ENCODE measurements around the gene RNF138.

Gene RNF138

GRCh38 chr18:32139835-32140283 lies 48.2 kb downstream of the RNF138 start:
- peaks cover 14% of the 10 kb centered on the region for H3F3A ChIP-seq (ENCODE audit: insufficient read depth)

GRCh38 chr18:32148185-32148870 lies 56.7 kb downstream of the RNF138 start:
- H2AFZ ChIP-seq (ENCODE audit: low read depth, low read length, severe bottlenecking), result no peak overlapping the region
- TF ChIP-seq CTCF (IDR thresholded peaks at IDR 0.05; ENCODE audit: insufficient read depth, low read length, poor library complexity, severe bottlenecking) (no peak), EZH2phosphoT487 (conservative IDR thresholded peaks at IDR 0.05; ENCODE audit: low read length) (no peak)
- H4K20me1 ChIP-seq (ENCODE audit: low read depth, low read length), result no peaks in the 10 kb centered on the region
- H3K4me2 ChIP-seq (ENCODE audit: low read depth, low read length, poor library complexity, severe bottlenecking), result no peak overlapping the region
- H3K9me3 ChIP-seq (ENCODE audit: insufficient read depth, low read length), result no peaks in the 10 kb centered on the region
- H3K36me3 ChIP-seq (ENCODE audit: low read length), result no peaks in the 10 kb centered on the region
- H3K9ac ChIP-seq (ENCODE audit: low read length), result no peak overlapping the region
- H3K27ac ChIP-seq (ENCODE audit: low read depth, low read length), result no peak overlapping the region
- no peak overlapping the region for H3K4me3 ChIP-seq (ENCODE audit: insufficient read depth, low read length, poor library complexity, severe bottlenecking)
- H3F3A ChIP-seq (ENCODE audit: insufficient read depth), result no peaks in the 10 kb centered on the region
- H3K9me2 ChIP-seq (replicated peaks; ENCODE audit: insufficient read depth, low read length), result no peaks in the 10 kb centered on the region
- no peaks in the 10 kb centered on the region for H3K79me2 ChIP-seq (ENCODE audit: insufficient read depth, low read length)
- no peaks in the 10 kb centered on the region for H3K27me3 ChIP-seq (ENCODE audit: low read length)

More at GRCh38 chr18:32139835-32140283, 48.2 kb downstream of the RNF138 start:
- Histone ChIP-seq H3K9me3 (ENCODE audit: insufficient read depth, low read length) (no peaks in the 10 kb centered on the region), H3K4me2 (ENCODE audit: low read depth, low read length, poor library complexity, severe bottlenecking) (no peak overlapping the region), H3K79me2 (ENCODE audit: insufficient read depth, low read length) (no peaks in the 10 kb centered on the region), H3K27ac (ENCODE audit: low read depth, low read length) (no peak overlapping the region), H3K36me3 (ENCODE audit: low read length) (no peaks in the 10 kb centered on the region), H2AFZ (ENCODE audit: low read depth, low read length, severe bottlenecking) (no peak overlapping the region), H3K9ac (ENCODE audit: low read length) (no peak overlapping the region), H3K27me3 (ENCODE audit: low read length) (no peaks in the 10 kb centered on the region), H4K20me1 (ENCODE audit: low read depth, low read length) (0 out of 2 replicates have a peak, but pooled peaks cover 4% of the 10 kb centered on the region), H3K9me2 (replicated peaks; ENCODE audit: insufficient read depth, low read length) (no peaks in the 10 kb centered on the region), H3K4me3 (ENCODE audit: insufficient read depth, low read length, poor library complexity, severe bottlenecking) (no peak overlapping the region)
- TF ChIP-seq CTCF (IDR thresholded peaks at IDR 0.05; ENCODE audit: insufficient read depth, low read length, poor library complexity, severe bottlenecking) (no peak), EZH2phosphoT487 (conservative IDR thresholded peaks at IDR 0.05; ENCODE audit: low read length) (no peak)

- Histone ChIP-seq H3K4me2 (ENCODE audit: low read depth, low read length, poor library complexity, severe bottlenecking) (no peak overlapping the region), H3F3A (ENCODE audit: insufficient read depth) (no peaks in the 10 kb centered on the region), H3K36me3 (ENCODE audit: low read length) (no peaks in the 10 kb centered on the region), H3K9me2 (replicated peaks; ENCODE audit: insufficient read depth, low read length) (no peaks in the 10 kb centered on the region), H3K79me2 (ENCODE audit: insufficient read depth, low read length) (no peaks in the 10 kb centered on the region), H3K27me3 (ENCODE audit: low read length) (no peaks in the 10 kb centered on the region), H3K9me3 (ENCODE audit: insufficient read depth, low read length) (no peaks in the 10 kb centered on the region), H2AFZ (ENCODE audit: low read depth, low read length, severe bottlenecking) (no peak overlapping the region), H3K4me3 (ENCODE audit: insufficient read depth, low read length, poor library complexity, severe bottlenecking) (no peak overlapping the region), H3K27ac (ENCODE audit: low read depth, low read length) (no peak overlapping the region), H4K20me1 (ENCODE audit: low read depth, low read length) (no peaks in the 10 kb centered on the region), H3K9ac (ENCODE audit: low read length) (no peak overlapping the region)
- TF ChIP-seq CTCF (IDR thresholded peaks at IDR 0.05; ENCODE audit: insufficient read depth, low read length, poor library complexity, severe bottlenecking), result no peak
- no peak for TF ChIP-seq EZH2phosphoT487 (conservative IDR thresholded peaks at IDR 0.05; ENCODE audit: low read length)
Observed at GRCh38 chr18:32152705-32153448, 61.2 kb downstream of the RNF138 start.

Data from SU-DHL-6 (cell line).